Muscle layer of duodenum (tissue), 2 donors: ENCODE measurements around the gene USP20.
A peak's percentile ranks its signal among the peaks of the same experiment; 100 is the strongest.
"Not testable (repeated sequence)": the region's sequence is repeated elsewhere in the genome, so short reads cannot be mapped to it uniquely, and the experiment has no call there.

Source experiments
- H3K27ac ChIP-seq: one replicate; pipeline ENCODE4 v1.7.0; 2013; ENCODE audit warnings: mild to moderate bottlenecking, low read length
- H3K27me3 ChIP-seq: one replicate; pipeline ENCODE4 v1.7.0; 2013; ENCODE audit warnings: low read depth, mild to moderate bottlenecking, control low read depth, low read length
- H3K36me3 ChIP-seq, 2 donors: one replicate each; pipeline ENCODE4 v1.7.0; 2013; ENCODE audit warnings: low read length in 2 of 2, control low read depth in 1 of 2, mild to moderate bottlenecking in 1 of 2; ENCODE audit not compliant: insufficient read depth in 2 of 2, control insufficient read depth in 1 of 2
- H3K4me1 ChIP-seq, 2 donors: one replicate each; pipeline ENCODE4 v1.7.0; 2013; ENCODE audit warnings: low read length in 2 of 2, mild to moderate bottlenecking in 2 of 2, control low read depth in 1 of 2, moderate library complexity in 1 of 2; ENCODE audit not compliant: insufficient read depth in 2 of 2, control insufficient read depth in 1 of 2
- H3K4me3 ChIP-seq, 2 donors: one replicate each; pipeline ENCODE4 v1.7.0; 2013; ENCODE audit warnings: low read length in 2 of 2, low read depth in 1 of 2, mild to moderate bottlenecking in 1 of 2
- H3K9me3 ChIP-seq, 2 donors: one replicate each; pipeline ENCODE4 v1.7.0; 2013; ENCODE audit warnings: low read length in 2 of 2, control low read depth in 1 of 2, mild to moderate bottlenecking in 1 of 2; ENCODE audit not compliant: control insufficient read depth in 1 of 2
- donor health status: healthy.

The USP20 gene

DNA sequence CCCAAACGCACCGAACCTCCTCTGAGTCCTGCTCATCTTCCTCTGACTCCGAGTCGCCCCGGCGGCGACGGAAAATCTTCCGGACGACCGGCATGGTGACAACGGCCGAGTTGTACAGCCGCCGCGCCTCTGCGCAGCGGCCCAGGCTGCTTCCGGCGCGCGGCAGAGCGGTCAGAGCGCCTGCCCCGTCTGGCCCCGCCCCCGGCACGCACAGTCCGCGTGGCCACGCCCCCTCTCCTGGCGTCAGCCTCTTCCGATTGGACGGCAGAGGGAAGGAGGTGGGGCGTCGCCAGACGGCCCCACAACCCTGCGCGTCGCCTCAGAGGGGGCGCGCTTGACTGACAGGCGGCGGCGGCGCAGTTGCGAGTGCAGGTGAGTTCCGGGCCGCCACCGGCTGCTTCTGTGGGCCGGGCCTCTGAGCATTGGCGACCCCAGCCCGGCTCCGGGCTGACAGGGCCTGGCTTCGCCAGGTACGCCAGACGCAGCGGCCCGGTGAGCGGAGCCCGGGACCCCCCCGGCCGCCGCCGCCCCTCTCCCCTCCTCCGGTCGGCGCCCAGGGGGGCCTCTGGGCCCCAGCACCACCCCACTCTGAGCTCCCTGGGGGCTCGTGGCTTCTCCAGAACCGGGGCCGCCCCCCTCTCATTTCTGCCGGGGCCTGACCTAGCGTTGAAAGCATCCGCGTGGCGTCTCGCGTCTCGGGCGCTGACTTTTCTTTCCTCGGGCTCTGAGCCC lies at the start of gene USP20, which contains the start of gene C9orf78:
Gene USP20 (plus strand): TSS at position 331 of the 732 bp plus-strand sequence. CDS start 17,098 bp downstream, outside the sequence.
Gene C9orf78 (minus strand): TSS at position 148 of the 732 bp plus-strand sequence. CDS start 54 bp downstream, at position 94.
- Histone ChIP-seq H3K27ac (peak within 1 kb of the TSS; percentile 92), H3K9me3 (no peaks in the 10 kb centered on the region), H3K4me3 (peak within 1 kb of the TSS; percentile 93 to 99), H3K36me3 (peaks cover 16 to 18% of the 10 kb centered on the region in 2 donors), H3K27me3 (no peaks in the 10 kb centered on the region), H3K4me1 (peaks cover 7 to 29% of the 10 kb centered on the region in 2 donors)

GRCh38 chr9:129785866-129786265 lies 49.4 kb upstream of the USP20 start:
- Histone ChIP-seq H3K27ac (no peak overlapping the region), H3K27me3 (no peaks in the 10 kb centered on the region), H3K4me3 (no peak overlapping the region), H3K4me1 (peaks cover 0 to 3% of the 10 kb centered on the region in 2 donors), H3K36me3 (no peaks in the 10 kb centered on the region), H3K9me3 (no peaks in the 10 kb centered on the region)

DNA sequence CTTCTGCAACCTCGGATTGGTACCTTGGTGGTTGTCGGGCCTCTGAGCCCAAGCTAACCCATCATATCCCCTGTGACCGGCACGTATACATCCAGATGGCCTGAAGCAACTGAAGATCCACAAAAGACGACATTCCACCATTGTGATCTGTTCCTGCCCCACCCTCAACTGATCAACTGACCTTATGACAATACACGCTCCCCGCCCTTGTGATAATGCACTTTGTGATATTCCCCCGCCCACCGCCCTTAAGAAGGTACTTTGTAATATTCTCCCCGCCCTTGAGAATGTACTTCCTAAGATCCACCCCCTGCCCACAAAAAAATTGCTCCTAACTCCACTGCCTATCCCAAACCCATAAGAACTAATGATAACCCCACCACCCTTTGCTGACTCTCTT lies 48.8 kb upstream of the USP20 start:
- Histone ChIP-seq H3K9me3 (no peaks in the 10 kb centered on the region), H3K4me3 (no peak overlapping the region), H3K27me3 (no peaks in the 10 kb centered on the region), H3K4me1 (peaks cover 0 to 3% of the 10 kb centered on the region in 2 donors), H3K27ac (no peak overlapping the region), H3K36me3 (no peaks in the 10 kb centered on the region)

- H3K36me3 ChIP-seq: no peaks in the 10 kb centered on the region
- H3K4me1 ChIP-seq: no peaks in the 10 kb centered on the region
- no peaks in the 10 kb centered on the region for H3K9me3 ChIP-seq
- H3K27ac ChIP-seq: no peak overlapping the region
- H3K4me3 ChIP-seq: no peak overlapping the region
- no peaks in the 10 kb centered on the region for H3K27me3 ChIP-seq
Observed at GRCh38 chr9:129794549-129794948, 40.7 kb upstream of the USP20 start.

GRCh38 chr9:129796029-129796428 lies 39.2 kb upstream of the USP20 start:
- H3K27me3 ChIP-seq, H3K27ac ChIP-seq, H3K36me3 ChIP-seq, H3K4me3 ChIP-seq, H3K4me1 ChIP-seq, H3K9me3 ChIP-seq: not testable (repeated sequence)

DNA sequence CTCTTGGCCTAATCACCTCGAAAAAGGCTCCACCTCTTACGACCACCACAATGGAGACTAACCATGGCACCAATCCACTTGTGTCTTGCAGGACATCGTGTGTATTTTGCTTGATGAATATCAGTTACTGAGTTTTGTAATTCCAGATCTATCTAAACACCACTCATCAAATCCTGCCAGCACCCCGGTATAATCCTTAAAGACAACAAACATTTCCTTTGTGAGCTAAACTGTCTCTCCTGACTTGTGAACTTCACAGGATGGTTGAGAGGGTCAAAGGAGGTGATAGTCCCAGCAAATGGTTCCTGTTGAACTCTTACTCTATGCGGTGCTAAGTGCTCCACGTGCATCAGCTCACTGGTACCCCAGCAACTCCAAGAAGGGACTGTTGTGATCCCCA lies 36.3 kb upstream of the USP20 start:
- H3K4me1 ChIP-seq: peaks cover 2 to 4% of the 10 kb centered on the region in 2 donors
- no peaks in the 10 kb centered on the region for H3K36me3 ChIP-seq
- no peaks in the 10 kb centered on the region for H3K9me3 ChIP-seq
- no peak overlapping the region for H3K27ac ChIP-seq
- no peak overlapping the region for H3K4me3 ChIP-seq
- H3K27me3 ChIP-seq: no peaks in the 10 kb centered on the region

GRCh38 chr9:129801504-129801903 lies 33.8 kb upstream of the USP20 start:
- H3K4me3 ChIP-seq: no peak overlapping the region
- peaks cover 4 to 9% of the 10 kb centered on the region in 2 donors for H3K4me1 ChIP-seq
- no peak overlapping the region for H3K27ac ChIP-seq
- no peaks in the 10 kb centered on the region for H3K27me3 ChIP-seq
- no peaks in the 10 kb centered on the region for H3K9me3 ChIP-seq
- no peaks in the 10 kb centered on the region for H3K36me3 ChIP-seq

GRCh38 chr9:129802833-129803675 lies 32.2 kb upstream of the USP20 start, which contains the start of gene TOR1B:
TSS of gene TOR1B (plus strand) at chr9:129803184. CDS start at chr9:129803213, 29 bp downstream.
- no peaks in the 10 kb centered on the region for H3K9me3 ChIP-seq
- H3K4me3 ChIP-seq: peak within 1 kb of the TSS; percentile 80 to 83
- peaks cover 4 to 9% of the 10 kb centered on the region in 2 donors for H3K4me1 ChIP-seq

DNA sequence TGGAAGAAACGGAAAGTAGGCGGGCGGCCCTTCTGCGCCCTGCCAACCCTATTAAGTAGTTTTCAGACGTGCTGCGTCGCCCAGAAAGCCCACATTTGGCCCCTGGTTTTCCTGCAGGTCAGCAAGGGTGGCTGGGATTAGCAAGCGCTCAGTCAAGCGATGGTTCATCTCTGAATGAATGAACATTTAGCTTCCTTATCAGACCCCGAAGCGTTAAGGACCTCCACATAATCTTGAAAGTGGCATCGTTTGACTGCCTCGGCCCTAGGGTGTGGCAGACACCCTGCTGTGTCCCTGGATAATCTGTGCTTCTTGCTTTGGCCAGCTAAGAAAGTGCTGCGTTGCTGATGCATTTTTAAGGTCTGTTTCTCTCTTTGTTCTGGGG lies 31.6 kb upstream of the USP20 start:
- Histone ChIP-seq H3K9me3 (no peaks in the 10 kb centered on the region), H3K27me3 (no peaks in the 10 kb centered on the region), H3K36me3 (peaks cover 0 to 14% of the 10 kb centered on the region in 2 donors), H3K27ac (peak overlapping the region; percentile 56), H3K4me1 (peaks cover 4 to 9% of the 10 kb centered on the region in 2 donors), H3K4me3 (peak overlapping the region; percentile 80 to 83)

More at GRCh38 chr9:129802833-129803675, 32.2 kb upstream of the USP20 start, which contains the start of gene TOR1B:
- Histone ChIP-seq H3K27me3 (no peaks in the 10 kb centered on the region), H3K36me3 (peaks cover 0 to 13% of the 10 kb centered on the region in 2 donors), H3K27ac (peak within 1 kb of the TSS; percentile 56)

DNA sequence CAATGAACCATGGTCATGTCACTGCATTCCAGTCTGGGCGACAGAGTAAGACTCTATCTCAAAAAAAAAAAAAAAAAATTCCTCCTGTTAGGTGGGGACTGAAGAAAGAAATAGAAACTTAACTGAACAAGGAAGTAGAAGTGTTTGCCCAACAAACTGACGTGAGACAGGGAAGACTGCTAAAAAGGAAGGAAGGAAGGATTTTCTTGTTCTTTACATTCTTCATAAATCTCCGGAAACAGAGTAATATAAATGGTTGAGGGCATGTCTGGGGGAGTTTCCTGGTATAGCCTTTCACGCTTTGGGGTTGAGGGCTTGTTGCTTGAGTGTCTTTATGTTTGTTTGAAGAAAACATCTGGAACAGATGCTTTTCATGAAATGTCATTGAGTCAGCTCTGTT lies 29.2 kb upstream of the USP20 start:
- Histone ChIP-seq H3K9me3 (no peaks in the 10 kb centered on the region), H3K4me3 (no peak overlapping the region), H3K4me1 (peaks cover 4 to 9% of the 10 kb centered on the region in 2 donors), H3K27ac (no peak overlapping the region), H3K36me3 (peaks cover 12 to 27% of the 10 kb centered on the region in 2 donors), H3K27me3 (no peaks in the 10 kb centered on the region)

DNA sequence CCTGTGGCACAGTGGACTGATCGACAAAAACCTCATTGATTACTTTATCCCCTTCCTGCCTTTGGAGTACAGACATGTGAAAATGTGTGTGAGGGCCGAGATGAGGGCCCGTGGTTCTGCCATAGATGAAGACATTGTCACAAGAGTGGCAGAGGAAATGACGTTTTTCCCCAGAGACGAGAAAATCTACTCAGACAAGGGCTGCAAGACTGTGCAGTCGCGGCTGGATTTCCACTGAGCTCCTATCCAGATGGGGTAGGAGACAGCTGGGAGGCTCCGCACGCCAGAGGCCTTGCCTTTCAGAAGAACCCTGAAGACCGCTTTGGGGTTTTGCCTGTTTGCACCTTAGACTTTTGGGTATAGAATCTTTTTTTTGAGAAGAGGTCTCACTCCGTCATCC lies 25.9 kb upstream of the USP20 start:
- H3K9me3 ChIP-seq: no peaks in the 10 kb centered on the region
- peaks cover 0 to 1% of the 10 kb centered on the region in 2 donors for H3K4me1 ChIP-seq
- no peak overlapping the region for H3K4me3 ChIP-seq
- peaks cover 17 to 43% of the 10 kb centered on the region in 2 donors for H3K36me3 ChIP-seq
- H3K27ac ChIP-seq: no peak overlapping the region
- H3K27me3 ChIP-seq: no peaks in the 10 kb centered on the region
